ENCODE data around the gene BMPER.

DNA sequence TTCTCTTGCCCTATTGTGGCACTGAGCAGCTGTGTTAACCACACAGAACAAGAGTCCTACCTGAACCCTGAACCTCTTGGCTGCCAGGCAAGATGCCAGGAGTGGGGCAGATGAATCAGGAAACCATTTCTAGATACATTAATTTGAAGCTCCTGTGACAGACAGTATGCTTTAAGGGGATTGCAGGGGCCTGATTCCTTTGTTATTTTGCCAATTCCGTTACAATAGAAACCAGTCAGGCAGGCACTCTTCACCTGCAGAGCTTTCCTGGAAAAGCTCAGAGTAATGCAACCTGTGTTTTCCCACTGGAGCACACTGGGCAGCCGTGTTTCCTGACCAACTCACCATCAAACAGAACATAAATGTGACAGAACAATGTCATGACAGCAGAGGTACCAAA, 233.1 kb downstream of the BMPER start:
- TF ChIP-seq CTCF (IDR thresholded peaks at IDR 0.05; ENCODE audit: poor library complexity) (no peak), EZH2 (IDR thresholded peaks at IDR 0.05; ENCODE audit: borderline replicate concordance) (no peak)
